Osteoblast (primary cell): ENCODE data around the gene DCC. TPM values are rescaled to one million over a fixed set of nuclear protein-coding genes. Genes with fewer than 3 reads are reported as not detected.

Source experiments
- DNase-seq: peaks from one replicate; pipeline ENCODE4 v3.0.0; 2011; ENCODE audit warnings: low spot score, mixed read lengths; ENCODE audit not compliant: insufficient read length; ENCODE audit errors: missing footprints
- H2AFZ ChIP-seq: 2 replicates; pipeline ENCODE4 v1.6.0; 2011; ENCODE audit warnings: mild to moderate bottlenecking, low read length
- H3K27ac ChIP-seq: 2 replicates; pipeline ENCODE4 v1.5.1; 2011; ENCODE audit warnings: mild to moderate bottlenecking, low read depth, low read length, moderate library complexity
- H3K27me3 ChIP-seq: 2 replicates; pipeline ENCODE4 v1.6.0; 2012; ENCODE audit warnings: mild to moderate bottlenecking, control low read depth, inconsistent platforms, low read length, moderate library complexity; ENCODE audit not compliant: insufficient read depth
- H3K36me3 ChIP-seq: 2 replicates; pipeline ENCODE4 v1.5.1; 2011; ENCODE audit warnings: mild to moderate bottlenecking, low read length, control low read depth, moderate library complexity; ENCODE audit not compliant: insufficient read depth
- H3K4me1 ChIP-seq: 2 replicates; pipeline ENCODE4 v1.5.1; 2011; ENCODE audit warnings: mild to moderate bottlenecking, low read length, control low read depth, moderate library complexity; ENCODE audit not compliant: insufficient read depth
- H3K4me2 ChIP-seq: 2 replicates; pipeline ENCODE4 v1.6.0; 2011; ENCODE audit warnings: mild to moderate bottlenecking, low read length; ENCODE audit not compliant: insufficient read depth
- H3K4me3 ChIP-seq: fragments of 200-600 bp; sonication (generic); 3 replicates; pipeline ENCODE4 v1.5.1; 2012; ENCODE audit warnings: mild to moderate bottlenecking, low read length, inconsistent platforms; ENCODE audit not compliant: insufficient read depth
- H3K79me2 ChIP-seq: 2 replicates; pipeline ENCODE4 v1.6.0; 2012; ENCODE audit warnings: mild to moderate bottlenecking, low read length, control low read depth, inconsistent platforms; ENCODE audit not compliant: insufficient read depth
- H3K9me3 ChIP-seq: 2 replicates; pipeline ENCODE4 v1.5.1; 2011; ENCODE audit warnings: low read depth, low read length, control low read depth
- H4K20me1 ChIP-seq: 2 replicates; pipeline ENCODE4 v1.6.0; 2012; ENCODE audit warnings: mild to moderate bottlenecking, low read length, control low read depth; ENCODE audit not compliant: insufficient read depth
- total RNA-seq: library from RNA; depleted of rRNA; stranded (reverse); fragments of >200 nt; gene quantifications from 2 replicates; pipeline ENCODE4 v1.2.3, GENCODE V29; 2012
- TF ChIP-seq, protein P1 (sequence below): IDR thresholded peaks from 2 replicates; pipeline ENCODE4 v1.5.1; 2011; ENCODE audit warnings: mild to moderate bottlenecking, low read depth, low read length, moderate library complexity; ENCODE audit errors: extremely low read depth

DCC gene
- total RNA-seq, 1 donor: not detected

DNA sequence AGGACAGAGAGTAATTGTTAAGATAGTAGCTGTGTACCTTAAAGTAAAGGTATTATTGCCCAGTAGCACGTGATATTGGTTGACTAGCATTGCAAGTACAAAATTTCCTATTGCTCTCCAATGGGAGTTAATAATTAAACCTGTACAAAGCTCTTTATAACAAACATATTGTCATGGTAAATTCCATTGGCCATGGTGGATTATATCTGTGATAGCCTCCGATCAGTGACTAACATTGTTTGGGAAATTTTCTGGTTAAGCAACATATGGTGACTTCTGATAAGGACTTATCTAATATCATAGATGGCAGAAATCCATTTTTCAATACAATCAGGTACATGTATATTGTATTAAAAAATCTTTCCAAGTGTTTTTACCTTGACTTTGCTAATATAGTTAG is 360.8 kb downstream of the DCC start:
- no peaks in the 10 kb centered on the region for H4K20me1 ChIP-seq
- no peaks in the 10 kb centered on the region for H3K79me2 ChIP-seq
- TF ChIP-seq, protein P1, sequence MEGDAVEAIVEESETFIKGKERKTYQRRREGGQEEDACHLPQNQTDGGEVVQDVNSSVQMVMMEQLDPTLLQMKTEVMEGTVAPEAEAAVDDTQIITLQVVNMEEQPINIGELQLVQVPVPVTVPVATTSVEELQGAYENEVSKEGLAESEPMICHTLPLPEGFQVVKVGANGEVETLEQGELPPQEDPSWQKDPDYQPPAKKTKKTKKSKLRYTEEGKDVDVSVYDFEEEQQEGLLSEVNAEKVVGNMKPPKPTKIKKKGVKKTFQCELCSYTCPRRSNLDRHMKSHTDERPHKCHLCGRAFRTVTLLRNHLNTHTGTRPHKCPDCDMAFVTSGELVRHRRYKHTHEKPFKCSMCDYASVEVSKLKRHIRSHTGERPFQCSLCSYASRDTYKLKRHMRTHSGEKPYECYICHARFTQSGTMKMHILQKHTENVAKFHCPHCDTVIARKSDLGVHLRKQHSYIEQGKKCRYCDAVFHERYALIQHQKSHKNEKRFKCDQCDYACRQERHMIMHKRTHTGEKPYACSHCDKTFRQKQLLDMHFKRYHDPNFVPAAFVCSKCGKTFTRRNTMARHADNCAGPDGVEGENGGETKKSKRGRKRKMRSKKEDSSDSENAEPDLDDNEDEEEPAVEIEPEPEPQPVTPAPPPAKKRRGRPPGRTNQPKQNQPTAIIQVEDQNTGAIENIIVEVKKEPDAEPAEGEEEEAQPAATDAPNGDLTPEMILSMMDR: no peak
- no peaks in the 10 kb centered on the region for H3K36me3 ChIP-seq
- no peak overlapping the region for H3K4me3 ChIP-seq
- no peak for DNase-seq
- H3K4me1 ChIP-seq: no peaks in the 10 kb centered on the region
- no peak overlapping the region for H3K27ac ChIP-seq
- no peaks in the 10 kb centered on the region for H3K9me3 ChIP-seq
- no peak overlapping the region for H3K4me2 ChIP-seq
- H2AFZ ChIP-seq: no peak overlapping the region
- H3K27me3 ChIP-seq: no peaks in the 10 kb centered on the region

DNA sequence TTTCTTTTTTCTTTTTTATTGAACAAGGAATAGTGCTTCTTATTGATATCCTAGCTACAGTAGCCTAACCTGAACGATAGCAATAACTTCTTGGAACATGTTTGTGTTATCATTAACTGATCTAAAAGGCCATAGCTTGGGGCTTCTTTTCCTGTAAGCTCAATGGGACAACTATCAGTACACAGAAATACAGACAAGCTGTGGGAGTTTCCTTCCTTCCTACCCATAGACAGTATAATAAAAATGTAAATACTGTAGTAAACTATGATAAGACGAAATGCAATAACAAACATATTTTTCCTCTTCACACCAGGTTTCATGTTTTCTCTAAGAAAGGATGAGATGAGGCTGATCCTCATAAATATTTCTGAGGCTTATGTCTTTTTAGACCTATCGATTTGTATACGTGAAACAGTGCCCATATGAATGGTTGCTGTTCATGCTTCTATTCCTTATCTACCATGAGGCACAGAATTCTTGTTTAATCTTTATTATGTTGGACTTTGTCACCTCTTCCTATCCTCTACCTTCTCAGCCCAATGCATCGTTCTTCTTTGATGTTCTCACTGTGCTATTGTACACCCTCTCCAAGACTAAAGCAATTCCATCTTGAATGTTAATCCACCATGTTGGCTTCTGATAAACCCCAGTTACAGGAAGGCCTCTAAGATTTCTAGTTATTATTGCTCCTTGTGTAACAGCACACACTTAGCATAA is 361.4 kb downstream of the DCC start:
- DNase-seq: no peak
- TF ChIP-seq, protein P1: no peak
- Histone ChIP-seq H3K4me2 (no peak overlapping the region), H3K4me3 (no peak overlapping the region), H2AFZ (no peak overlapping the region), H3K9me3 (no peaks in the 10 kb centered on the region), H4K20me1 (no peaks in the 10 kb centered on the region), H3K36me3 (no peaks in the 10 kb centered on the region), H3K79me2 (no peaks in the 10 kb centered on the region), H3K4me1 (no peaks in the 10 kb centered on the region), H3K27ac (no peak overlapping the region), H3K27me3 (no peaks in the 10 kb centered on the region)

DNA sequence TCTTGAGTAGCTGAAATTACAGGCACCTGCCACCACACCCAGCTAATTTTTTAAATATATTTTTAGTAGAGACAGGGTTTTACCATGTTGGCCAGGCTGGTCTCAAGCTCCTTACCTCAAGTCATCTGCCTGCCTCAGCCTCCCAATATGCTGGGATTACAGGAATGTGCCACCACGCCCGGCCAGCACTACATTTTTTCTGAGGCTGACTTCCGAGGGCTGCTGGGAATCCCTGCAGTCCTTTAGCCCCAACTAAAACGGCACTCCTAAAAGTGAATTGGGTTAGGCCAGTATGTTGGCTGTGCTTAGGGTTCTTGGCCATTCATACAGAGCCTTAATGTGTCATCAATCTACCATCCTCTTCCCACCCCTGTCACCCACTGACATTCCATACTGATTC is 375.4 kb downstream of the DCC start:
- Histone ChIP-seq H3K4me1 (no peaks in the 10 kb centered on the region), H3K27ac (no peak overlapping the region), H4K20me1 (no peaks in the 10 kb centered on the region), H3K36me3 (no peaks in the 10 kb centered on the region), H2AFZ (no peak overlapping the region), H3K4me3 (no peak overlapping the region), H3K4me2 (no peak overlapping the region), H3K79me2 (no peaks in the 10 kb centered on the region), H3K27me3 (no peaks in the 10 kb centered on the region), H3K9me3 (no peaks in the 10 kb centered on the region)
- no peak for DNase-seq
- TF ChIP-seq, protein P1: no peak

DNA sequence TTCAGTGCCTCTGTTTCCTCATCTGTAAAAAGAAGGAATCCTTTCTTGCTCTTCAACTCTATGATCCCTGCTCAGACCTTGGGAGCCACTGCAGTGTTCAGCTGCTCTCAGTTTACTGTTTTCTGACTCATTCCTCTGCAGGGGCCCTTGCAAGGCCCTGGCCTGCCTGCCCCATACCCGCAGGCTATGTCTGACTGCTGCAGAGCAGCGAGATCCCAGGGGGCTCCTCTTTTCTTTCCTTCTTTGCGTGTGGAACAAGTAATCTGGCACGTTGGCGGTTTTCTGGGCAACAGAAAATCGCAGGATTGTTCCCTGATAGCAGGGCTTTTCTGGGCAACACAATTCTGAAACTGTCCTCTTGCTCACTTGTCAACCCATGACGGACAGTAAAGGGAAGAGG is 376.0 kb downstream of the DCC start:
- H3K27ac ChIP-seq: no peak overlapping the region
- H3K79me2 ChIP-seq: no peaks in the 10 kb centered on the region
- no peak overlapping the region for H2AFZ ChIP-seq
- H4K20me1 ChIP-seq: no peaks in the 10 kb centered on the region
- TF ChIP-seq, protein P1: no peak
- H3K4me1 ChIP-seq: no peaks in the 10 kb centered on the region
- H3K4me3 ChIP-seq: no peak overlapping the region
- no peak for DNase-seq
- H3K27me3 ChIP-seq: no peaks in the 10 kb centered on the region
- no peaks in the 10 kb centered on the region for H3K9me3 ChIP-seq
- H3K4me2 ChIP-seq: no peak overlapping the region
- no peaks in the 10 kb centered on the region for H3K36me3 ChIP-seq
